SIG-M5 (cell line): ENCODE measurements around the gene NCR3LG1.

ENCODE experiments used
- DNase-seq: peaks from one replicate; lab custom pipeline; 2025; lab: John Stamatoyannopoulos, UW

The NCR3LG1 gene

GRCh38 chr11:17394743-17395390 is 43.3 kb downstream of the NCR3LG1 start:
- DNase-seq: no peak

DNA sequence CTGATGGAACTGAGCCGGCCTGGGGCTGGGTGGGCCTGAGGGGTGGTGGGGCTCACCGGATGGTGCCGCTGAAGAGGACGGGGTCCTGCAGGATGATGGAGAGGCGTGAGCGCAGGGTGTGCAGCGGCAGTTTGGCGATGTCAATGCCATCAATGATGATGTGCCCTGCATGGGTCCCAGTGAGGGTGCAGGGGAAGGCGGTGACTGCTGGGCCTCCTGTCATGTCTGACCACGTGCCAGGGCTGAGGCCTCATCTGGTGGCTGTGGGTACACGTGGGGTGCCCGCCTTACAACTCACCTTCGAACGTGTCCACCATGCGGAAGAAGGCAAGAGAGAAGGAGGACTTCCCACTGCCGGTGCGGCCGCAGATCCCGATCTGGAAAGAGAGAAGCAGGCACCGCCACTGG is 44.0 kb downstream of the NCR3LG1 start:
- no peak for DNase-seq

DNA sequence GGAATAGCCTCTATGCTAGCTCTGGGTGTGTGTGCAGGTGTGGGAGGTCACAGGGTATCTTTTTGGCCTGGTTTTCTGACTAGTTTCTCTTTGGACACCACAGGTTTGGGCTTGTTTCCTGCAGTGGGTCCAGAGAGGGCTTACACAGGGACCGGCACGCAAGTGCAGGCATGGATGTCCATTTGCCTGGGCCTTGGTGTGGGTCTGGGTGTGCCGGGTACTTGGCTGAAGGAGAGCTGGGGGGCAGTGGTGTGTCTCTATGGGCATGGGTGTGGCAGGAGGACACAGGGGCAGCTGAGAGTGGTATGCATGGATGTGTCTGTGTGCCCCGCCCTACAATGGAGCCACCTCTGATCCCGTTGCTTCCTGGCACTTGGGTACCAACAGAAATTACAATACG is 44.4 kb downstream of the NCR3LG1 start:
- DNase-seq: no peak

GRCh38 chr11:17396598-17397310 is 45.2 kb downstream of the NCR3LG1 start:
- DNase-seq: no peak

GRCh38 chr11:17397311-17398002 is 45.9 kb downstream of the NCR3LG1 start:
- no peak for DNase-seq

- no peak for DNase-seq
Measured at GRCh38 chr11:17399236-17399635, 47.6 kb downstream of the NCR3LG1 start.

- no peak for DNase-seq
Measured at GRCh38 chr11:17400048-17400775, 48.6 kb downstream of the NCR3LG1 start.

DNA sequence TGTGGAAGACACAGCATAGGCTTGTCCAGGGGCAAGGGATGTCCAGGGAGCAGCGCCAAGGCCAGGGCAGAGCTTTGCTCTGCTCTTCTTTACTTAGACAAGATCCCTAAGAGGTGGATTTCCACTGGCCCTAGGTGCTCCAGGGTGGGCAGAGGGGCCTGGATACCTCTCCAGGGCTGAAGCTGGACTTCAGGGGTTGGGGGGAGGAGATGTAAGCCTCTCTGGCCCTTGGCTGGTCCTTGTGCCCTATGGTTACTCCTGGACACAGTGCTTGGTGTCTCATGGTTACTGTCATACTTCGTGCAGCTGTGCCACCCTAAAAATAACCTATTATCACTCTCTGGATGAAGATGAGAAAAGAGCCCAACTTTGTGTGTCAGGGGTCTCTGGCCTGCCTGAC is 49.7 kb downstream of the NCR3LG1 start:
- DNase-seq: no peak

- no peak for DNase-seq
Measured at GRCh38 chr11:17401841-17402240, 50.2 kb downstream of the NCR3LG1 start.

DNA sequence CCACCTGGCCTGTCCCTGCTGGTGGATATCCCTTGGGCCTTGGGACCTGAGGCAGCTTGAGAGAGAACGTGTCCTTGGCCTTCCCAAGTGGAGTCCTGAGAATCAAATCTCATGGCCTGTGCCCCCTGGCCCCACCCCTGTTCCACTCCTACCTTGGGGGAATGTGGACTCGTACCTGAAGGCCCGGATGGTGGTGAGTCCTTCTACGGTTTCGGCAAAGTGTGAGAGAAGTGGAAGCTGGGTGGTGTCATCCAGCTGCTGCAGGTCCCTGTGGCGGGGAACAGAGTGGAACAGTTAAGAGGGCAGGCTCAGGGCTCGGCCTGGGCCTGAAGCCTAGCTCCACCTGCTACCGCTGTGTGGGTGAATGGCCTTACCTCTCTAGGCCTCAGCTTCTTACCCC is 50.9 kb downstream of the NCR3LG1 start:
- no peak for DNase-seq

DNA sequence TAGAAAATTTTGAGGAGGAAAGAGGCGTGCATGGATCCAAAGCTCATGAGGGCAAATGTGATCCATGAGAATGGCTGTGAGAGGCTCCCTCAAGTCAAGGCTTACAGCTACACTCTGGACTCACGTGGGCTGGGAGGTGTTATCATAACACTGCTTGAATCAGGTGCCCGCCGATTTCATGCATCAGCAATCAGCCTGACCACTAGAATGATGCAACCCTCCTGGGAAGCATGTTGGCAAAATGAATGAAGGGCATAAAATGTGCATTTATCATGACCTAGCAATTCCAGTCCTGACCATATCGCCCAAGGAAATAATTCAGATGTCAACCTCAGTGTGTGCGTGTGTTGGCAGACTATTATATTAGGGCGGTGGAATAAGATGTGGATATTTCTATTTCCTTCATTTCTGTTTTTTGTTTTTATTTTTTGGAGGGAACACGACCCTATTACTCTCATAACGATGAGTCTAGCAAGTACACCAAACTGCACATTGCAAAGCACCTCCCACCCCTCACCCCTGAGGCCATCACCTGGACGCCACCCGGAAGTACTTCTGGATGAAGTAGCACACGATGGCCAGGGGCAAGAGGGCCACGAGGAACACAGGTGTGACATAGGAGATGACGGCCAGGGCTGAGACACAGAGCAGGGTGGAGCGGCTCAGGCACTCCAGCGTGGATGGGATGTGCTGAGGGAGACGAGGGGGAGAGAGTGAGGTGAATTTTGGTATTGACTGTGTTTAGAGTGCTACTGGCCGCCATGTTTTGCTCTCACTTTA is 52.6 kb downstream of the NCR3LG1 start:
- no peak for DNase-seq

GRCh38 chr11:17405232-17406005 is 53.8 kb downstream of the NCR3LG1 start:
- no peak for DNase-seq

GRCh38 chr11:17406082-17406817 is 54.6 kb downstream of the NCR3LG1 start:
- no peak for DNase-seq

GRCh38 chr11:17406818-17407149 is 55.2 kb downstream of the NCR3LG1 start:
- DNase-seq: no peak

DNA sequence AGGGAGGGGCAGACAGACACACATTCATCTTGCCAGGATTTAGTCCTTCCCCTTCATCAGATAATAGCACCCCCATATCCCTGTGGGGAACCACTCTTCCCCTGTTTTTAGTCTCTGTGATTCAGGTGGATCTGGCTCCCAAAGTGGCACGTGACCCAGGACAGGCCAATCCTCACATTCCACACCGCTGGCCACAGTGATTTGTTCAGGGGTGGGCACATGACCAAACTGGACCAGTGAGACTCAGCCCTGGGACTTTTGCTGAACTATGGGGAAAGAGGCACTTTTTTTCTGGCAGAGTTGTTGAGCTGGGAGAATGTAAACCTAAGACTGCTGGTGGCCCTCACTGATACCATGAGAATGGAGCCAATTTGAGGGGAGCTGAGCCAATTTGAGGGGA is 56.0 kb downstream of the NCR3LG1 start:
- no peak for DNase-seq

GRCh38 chr11:17408026-17408425 is 56.4 kb downstream of the NCR3LG1 start:
- DNase-seq: no peak

DNA sequence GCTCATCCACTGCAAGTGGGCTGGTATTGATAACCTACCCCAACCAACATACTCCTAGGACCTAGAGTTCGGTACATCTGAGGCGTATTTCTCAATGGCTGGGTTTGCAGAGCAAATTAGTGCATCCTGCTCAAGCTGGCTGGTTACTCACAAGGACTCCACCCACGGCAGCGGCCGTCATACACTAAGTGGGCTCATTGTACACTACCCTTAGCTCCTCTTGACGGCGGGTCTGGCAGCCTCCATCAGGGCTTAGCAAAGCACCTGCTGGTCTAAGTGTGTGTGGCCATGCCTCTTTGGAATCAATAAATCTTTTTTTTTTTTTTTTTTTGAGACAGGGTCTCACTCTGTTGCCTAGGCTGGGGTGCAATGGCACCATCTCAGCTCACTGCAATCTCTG is 57.0 kb downstream of the NCR3LG1 start:
- DNase-seq: no peak

GRCh38 chr11:17410606-17411379 is 59.2 kb downstream of the NCR3LG1 start:
- no peak for DNase-seq

GRCh38 chr11:17411418-17411817 is 59.8 kb downstream of the NCR3LG1 start:
- no peak for DNase-seq
